Neural cell (in vitro differentiated cells): ENCODE measurements around the gene C10orf105. TPM values are rescaled to one million over a fixed set of nuclear protein-coding genes. Genes with fewer than 3 reads are reported as not detected.

Experiments
- H2AFZ ChIP-seq: fragments of 200-600, 300-800 bp; sonication (generic), shearing (Covaris generic); 2 replicates; pipeline ENCODE4 v1.6.0; 2014; ENCODE audit warnings: low read depth, mild to moderate bottlenecking, antibody characterized with exemption, low read length, moderate library complexity
- H3F3A ChIP-seq: fragments of 200-600 bp; shearing (Covaris generic); 2 replicates; pipeline ENCODE4 v1.6.1; 2016; ENCODE audit warnings: mild to moderate bottlenecking, moderate library complexity, mixed read lengths, antibody characterized with exemption, low read length; ENCODE audit not compliant: insufficient read depth, poor library complexity, severe bottlenecking
- H3K27ac ChIP-seq: fragments of 200-600, 300-800 bp; sonication (generic), shearing (Covaris generic); 2 replicates; pipeline ENCODE4 v1.5.1; 2014; ENCODE audit warnings: mild to moderate bottlenecking, low read length, moderate library complexity
- H3K27me3 ChIP-seq: fragments of 300-800, 200-600 bp; sonication (generic), shearing (Covaris generic); 2 replicates; pipeline ENCODE4 v1.6.0; 2014; ENCODE audit warnings: mild to moderate bottlenecking, low read depth, low read length, moderate library complexity; ENCODE audit not compliant: insufficient read depth
- H3K36me3 ChIP-seq: fragments of 300-800, 200-600 bp; sonication (generic), shearing (Covaris generic); 2 replicates; pipeline ENCODE4 v1.5.1; 2014; ENCODE audit warnings: mild to moderate bottlenecking, antibody characterized with exemption, low read length, moderate library complexity; ENCODE audit not compliant: insufficient read depth
- H3K4me2 ChIP-seq: fragments of 300-800, 200-600 bp; sonication (generic), shearing (Covaris generic); 2 replicates; pipeline ENCODE4 v1.6.0; 2014; ENCODE audit warnings: mild to moderate bottlenecking, low read length
- H3K4me3 ChIP-seq: fragments of 300-800, 200-600 bp; sonication (generic), shearing (Covaris generic); 2 replicates; pipeline ENCODE4 v1.5.1; 2014; ENCODE audit warnings: mild to moderate bottlenecking, low read length, moderate library complexity
- H3K79me2 ChIP-seq: fragments of 200-600 bp; shearing (Covaris generic); replicated peaks from 2 replicates; pipeline ENCODE4 v1.6.0; 2014; ENCODE audit warnings: mild to moderate bottlenecking, low read length, moderate library complexity; ENCODE audit not compliant: insufficient read depth
- H3K9ac ChIP-seq: fragments of 300-800, 200-600 bp; sonication (generic), shearing (Covaris generic); 2 replicates; pipeline ENCODE4 v1.6.1; 2016; ENCODE audit warnings: mild to moderate bottlenecking, low read length, mixed read lengths
- H3K9me2 ChIP-seq: fragments of 200-600 bp; shearing (Covaris generic); 2 replicates; pipeline ENCODE4 v1.6.1; 2016; ENCODE audit warnings: mild to moderate bottlenecking, low read length, mixed read lengths; ENCODE audit not compliant: insufficient read depth
- H3K9me3 ChIP-seq: fragments of 200-600, 300-800 bp; sonication (generic), shearing (Covaris generic); 2 replicates; pipeline ENCODE4 v1.6.1; 2016; ENCODE audit warnings: mild to moderate bottlenecking, mixed run types, low read length, moderate library complexity, mixed read lengths
- H4K20me1 ChIP-seq: fragments of 200-600 bp; shearing (Covaris generic); 2 replicates; pipeline ENCODE4 v1.6.1; 2016; ENCODE audit warnings: mild to moderate bottlenecking, mixed run types; ENCODE audit not compliant: insufficient read depth
- CTCF ChIP-seq: fragments of 450-650 bp; IDR thresholded peaks from 2 replicates; pipeline ENCODE4 v1.5.1; 2014; ENCODE audit warnings: antibody characterized with exemption, mild to moderate bottlenecking, moderate library complexity; ENCODE audit not compliant: poor library complexity, severe bottlenecking
- EP300 ChIP-seq: fragments of 450-650 bp; conservative IDR thresholded peaks from 2 replicates; pipeline ENCODE4 v1.6.1; 2014; ENCODE audit warnings: antibody characterized with exemption, mild to moderate bottlenecking, moderate library complexity; ENCODE audit not compliant: poor library complexity, severe bottlenecking
- EZH2 ChIP-seq: fragments of 200-600, 300-800 bp; shearing (Covaris generic), sonication (generic); IDR thresholded peaks from 2 replicates; pipeline ENCODE4 v1.6.1; 2014; ENCODE audit warnings: antibody characterized with exemption, low read length, borderline replicate concordance, mild to moderate bottlenecking; ENCODE audit not compliant: insufficient read depth, poor library complexity, severe bottlenecking
- MXI1 ChIP-seq: fragments of 450-650 bp; conservative IDR thresholded peaks from 2 replicates; pipeline ENCODE4 v1.6.1; 2014; ENCODE audit warnings: antibody characterized with exemption, mild to moderate bottlenecking; ENCODE audit not compliant: poor library complexity, severe bottlenecking
- POLR2AphosphoS5 ChIP-seq: IDR thresholded peaks from 2 replicates; pipeline ENCODE4 v1.6.1; 2012
- RAD21 ChIP-seq: fragments of 450-650 bp; conservative IDR thresholded peaks from 2 replicates; pipeline ENCODE4 v1.6.1; 2014; ENCODE audit warnings: antibody characterized with exemption, mild to moderate bottlenecking, moderate library complexity
- REST ChIP-seq: IDR thresholded peaks from 2 replicates; pipeline ENCODE4 v1.6.1; 2012; ENCODE audit warnings: borderline replicate concordance
- SMC3 ChIP-seq: fragments of 450-650 bp; conservative IDR thresholded peaks from 2 replicates; pipeline ENCODE4 v1.6.1; 2014; ENCODE audit warnings: antibody characterized with exemption, mild to moderate bottlenecking, moderate library complexity; ENCODE audit not compliant: poor library complexity
- TAF1 ChIP-seq: IDR thresholded peaks from 2 replicates; pipeline ENCODE4 v1.6.1; 2012; ENCODE audit warnings: low read depth
- polyA plus RNA-seq: library from polyadenylated mRNA; depleted of rRNA; stranded (reverse); fragments of >200 nt; gene quantifications from 2 replicates; pipeline ENCODE4 v1.2.3, GENCODE V29; 2014

Gene C10orf105
- polyA plus RNA-seq, 1 donor from 2014 or later = 0.11 TPM

GRCh38 chr10:71741029-71741428 lies 21.5 kb upstream of the C10orf105 start:
- no peak for TF ChIP-seq CTCF
- no peak for TF ChIP-seq EP300
- TF ChIP-seq EZH2 = no peak
- no peak for TF ChIP-seq MXI1
- TF ChIP-seq RAD21 = no peak
- no peak for TF ChIP-seq REST
- no peak for TF ChIP-seq POLR2AphosphoS5
- TF ChIP-seq SMC3 = no peak
- TF ChIP-seq TAF1 = no peak
- Histone ChIP-seq H3K27ac (no peak overlapping the region), H3F3A (no peaks in the 10 kb centered on the region), H3K9me3 (no peaks in the 10 kb centered on the region), H3K79me2 (no peaks in the 10 kb centered on the region), H3K27me3 (no peaks in the 10 kb centered on the region), H4K20me1 (no peaks in the 10 kb centered on the region), H3K36me3 (no peaks in the 10 kb centered on the region), H3K9me2 (no peaks in the 10 kb centered on the region), H3K4me3 (no peak overlapping the region), H3K9ac (no peak overlapping the region), H3K4me2 (no peak overlapping the region), H2AFZ (no peak overlapping the region)

- Histone ChIP-seq H3F3A (no peaks in the 10 kb centered on the region), H3K4me2 (no peak overlapping the region), H3K27ac (no peak overlapping the region)
Observed at GRCh38 chr10:71740069-71740653, 20.6 kb upstream of the C10orf105 start.

More at GRCh38 chr10:71740069-71740653, 20.6 kb upstream of the C10orf105 start:
- Histone ChIP-seq H3K9me2 (no peaks in the 10 kb centered on the region), H3K9me3 (no peaks in the 10 kb centered on the region), H3K27me3 (no peaks in the 10 kb centered on the region), H3K9ac (no peak overlapping the region), H3K4me3 (no peak overlapping the region), H3K36me3 (no peaks in the 10 kb centered on the region), H3K79me2 (no peaks in the 10 kb centered on the region), H4K20me1 (no peaks in the 10 kb centered on the region), H2AFZ (no peak overlapping the region)
- TF ChIP-seq CTCF (no peak), TAF1 (no peak), SMC3 (no peak), RAD21 (no peak), MXI1 (no peak), POLR2AphosphoS5 (no peak), EZH2 (no peak), EP300 (no peak), REST (no peak)
